NCI-H524 treated with DMSO at 0.1 percent for 48 hours (cell line): Measurements from ENCODE around the gene C9orf72.

Experiments used
- DNase-seq: peaks from one replicate; lab custom pipeline; 2025; lab: John Stamatoyannopoulos, UW

The C9orf72 gene

DNA sequence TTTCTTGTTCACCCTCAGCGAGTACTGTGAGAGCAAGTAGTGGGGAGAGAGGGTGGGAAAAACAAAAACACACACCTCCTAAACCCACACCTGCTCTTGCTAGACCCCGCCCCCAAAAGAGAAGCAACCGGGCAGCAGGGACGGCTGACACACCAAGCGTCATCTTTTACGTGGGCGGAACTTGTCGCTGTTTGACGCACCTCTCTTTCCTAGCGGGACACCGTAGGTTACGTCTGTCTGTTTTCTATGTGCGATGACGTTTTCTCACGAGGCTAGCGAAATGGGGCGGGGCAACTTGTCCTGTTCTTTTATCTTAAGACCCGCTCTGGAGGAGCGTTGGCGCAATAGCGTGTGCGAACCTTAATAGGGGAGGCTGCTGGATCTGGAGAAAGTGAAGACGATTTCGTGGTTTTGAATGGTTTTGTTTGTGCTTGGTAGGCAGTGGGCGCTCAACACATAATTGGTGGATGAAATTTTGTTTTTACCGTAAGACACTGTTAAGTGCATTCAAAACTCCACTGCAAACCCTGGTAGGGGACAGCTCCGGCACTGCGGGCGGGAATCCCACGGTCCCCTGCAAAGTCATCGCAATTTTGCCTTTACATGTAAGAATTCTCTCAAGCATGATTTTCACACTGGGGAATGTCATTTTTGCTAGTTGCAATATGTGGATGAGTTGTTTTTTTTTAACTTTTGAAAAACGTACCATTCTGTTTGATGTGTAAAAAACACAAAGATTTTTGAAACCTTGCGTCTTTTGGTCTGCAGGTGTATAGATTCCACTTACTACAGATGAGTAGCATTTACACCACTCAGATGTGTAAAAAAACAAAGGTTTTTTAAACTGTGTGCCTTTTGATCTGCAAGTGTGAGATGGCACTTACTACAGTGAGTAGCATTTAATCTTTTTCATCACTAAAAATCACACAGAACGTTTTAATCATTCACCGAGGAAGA, 631 bp upstream of the C9orf72 start:
- peak; percentile 92 for DNase-seq

- no peak for DNase-seq
Observed at GRCh38 chr9:27572566-27572917, 739 bp downstream of the C9orf72 start.

GRCh38 chr9:27572061-27572460, 1.2 kb downstream of the C9orf72 start:
- no peak for DNase-seq

GRCh38 chr9:27571011-27571410, 2.3 kb downstream of the C9orf72 start:
- DNase-seq, result no peak

DNA sequence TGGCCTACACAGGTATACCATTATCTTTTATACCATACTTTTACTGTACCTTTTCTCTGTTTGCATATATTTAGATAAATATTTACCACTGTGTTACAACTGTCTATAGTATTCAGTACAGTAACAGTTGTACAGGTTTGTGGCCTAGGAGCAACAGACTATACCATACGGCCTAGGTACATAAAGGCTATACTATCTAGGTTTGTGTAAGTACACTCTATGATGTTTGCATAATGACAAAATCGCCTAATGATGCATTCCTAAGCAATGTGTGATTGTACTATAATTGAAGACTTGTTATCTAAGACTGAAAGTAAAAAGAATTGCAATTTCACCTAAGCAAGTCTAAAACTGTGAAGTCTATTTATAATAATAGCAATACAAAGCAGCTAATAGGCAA, 3.9 kb downstream of the C9orf72 start:
- DNase-seq, result no peak

GRCh38 chr9:27566118-27566517, 7.2 kb downstream of the C9orf72 start:
- DNase-seq, result no peak

GRCh38 chr9:27565696-27566095, 7.6 kb downstream of the C9orf72 start:
- DNase-seq, result no peak

DNA sequence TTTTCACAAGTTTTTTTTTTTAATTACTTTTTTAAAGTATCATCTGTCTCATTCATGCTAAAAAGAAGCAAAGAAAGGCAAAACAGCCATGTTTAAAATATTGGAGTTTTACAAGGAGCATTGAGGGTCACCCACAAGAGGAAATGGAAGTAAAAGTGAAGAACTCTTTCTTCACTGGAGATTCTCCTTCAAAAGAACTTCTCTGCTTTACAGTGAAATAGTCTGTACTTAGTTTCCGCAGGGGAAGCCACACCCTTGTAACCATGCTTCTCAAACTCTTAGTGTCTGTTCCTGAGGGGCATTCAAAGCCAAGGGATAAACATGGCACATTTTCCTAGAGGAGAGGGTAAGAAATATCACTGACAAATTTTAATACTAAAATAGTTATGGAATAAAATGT, 8.6 kb downstream of the C9orf72 start:
- no peak for DNase-seq

DNA sequence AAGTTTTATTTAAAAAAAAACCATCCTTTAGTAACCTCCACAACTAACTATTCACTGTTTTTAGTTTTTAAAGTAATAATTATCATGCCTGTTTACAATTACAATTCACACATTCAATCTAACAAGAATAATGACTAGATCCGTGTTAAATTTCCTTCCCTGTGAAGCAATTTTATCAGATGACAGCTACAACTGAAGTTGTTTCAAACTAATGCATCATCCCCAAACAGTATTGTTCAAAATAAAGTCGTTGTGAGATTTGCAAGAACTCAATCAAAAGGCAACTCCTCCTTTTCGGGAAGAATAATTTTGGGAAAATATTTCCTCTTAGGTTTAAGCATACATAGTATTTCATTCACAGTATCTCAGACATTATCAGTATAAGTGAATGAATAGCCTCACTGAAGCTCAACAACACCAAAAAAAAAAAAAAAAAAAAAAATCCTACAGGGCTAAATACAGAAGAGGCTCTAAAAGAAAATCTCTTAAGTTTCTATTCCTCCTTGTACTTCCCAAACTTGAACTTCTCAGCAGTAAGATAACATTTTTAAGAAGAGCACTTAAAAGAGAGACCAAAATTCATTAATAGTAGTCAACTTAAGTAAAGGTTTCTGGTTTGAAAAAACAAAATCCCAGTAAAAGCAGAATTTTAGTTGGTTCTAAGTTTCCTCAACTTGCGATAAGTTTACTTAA, 9.4 kb downstream of the C9orf72 start:
- DNase-seq, result no peak

DNA sequence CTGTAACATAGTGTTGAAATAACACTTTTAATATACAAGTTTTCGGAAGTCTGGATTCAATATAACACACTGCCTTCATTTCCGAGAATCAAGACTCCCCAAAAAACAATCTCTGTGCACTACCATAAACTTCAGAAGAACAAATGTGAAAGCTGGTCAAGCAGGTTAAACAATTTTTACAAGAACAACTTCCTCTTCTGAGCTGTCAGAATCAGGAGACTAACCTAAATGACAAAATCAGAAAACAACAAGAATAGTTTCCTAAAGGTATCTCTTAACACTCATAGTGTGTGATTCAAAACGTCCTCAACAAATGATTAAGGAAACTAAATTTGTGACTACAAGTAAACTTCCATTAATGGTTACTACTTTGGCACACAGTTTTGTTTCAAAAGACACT, 11.6 kb downstream of the C9orf72 start:
- no peak for DNase-seq

- no peak for DNase-seq
Observed at GRCh38 chr9:27560457-27560856, 12.8 kb downstream of the C9orf72 start.

DNA sequence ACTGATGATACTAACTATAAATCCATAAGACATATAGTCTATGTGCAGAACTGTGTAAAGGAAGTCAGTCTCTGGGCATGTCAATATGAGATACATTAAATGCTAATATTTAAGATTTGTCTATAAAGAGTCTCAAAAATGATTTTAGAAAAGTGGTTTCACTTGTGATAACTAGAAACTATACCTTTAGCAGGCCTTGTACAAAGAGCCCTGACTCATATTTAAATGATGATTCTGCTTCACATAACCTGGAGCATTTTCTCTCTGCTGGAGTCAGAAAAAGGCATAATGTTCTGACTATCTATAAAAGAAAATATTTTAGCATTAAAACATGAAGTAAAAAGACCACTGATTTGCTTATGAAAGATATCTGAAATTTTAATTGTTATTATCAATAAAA, 15.0 kb downstream of the C9orf72 start:
- DNase-seq, result no peak

GRCh38 chr9:27556470-27556869, 16.8 kb downstream of the C9orf72 start:
- peak; percentile 21 for DNase-seq

DNA sequence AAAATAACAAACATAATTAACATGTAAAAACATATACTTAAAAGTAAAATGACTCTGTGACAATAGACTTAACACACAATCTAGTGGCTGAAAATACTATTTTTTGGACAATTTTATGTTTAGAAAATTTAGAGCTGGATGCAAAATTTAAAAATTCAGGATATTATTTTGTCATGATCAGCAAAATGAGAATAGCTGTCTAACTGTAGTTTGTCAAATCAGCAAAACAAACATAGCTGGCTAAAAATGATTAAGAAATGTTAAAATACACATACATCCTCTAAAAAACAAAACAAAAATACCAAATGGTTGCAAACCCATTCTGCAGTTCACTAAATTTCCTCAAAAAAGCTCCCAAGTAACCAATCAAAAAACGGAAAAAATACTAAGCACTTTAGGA, 18.6 kb downstream of the C9orf72 start:
- no peak for DNase-seq

GRCh38 chr9:27549196-27549755, 24.0 kb downstream of the C9orf72 start:
- no peak for DNase-seq

- no peak for DNase-seq
Observed at GRCh38 chr9:27548055-27548741, 25.1 kb downstream of the C9orf72 start.

DNA sequence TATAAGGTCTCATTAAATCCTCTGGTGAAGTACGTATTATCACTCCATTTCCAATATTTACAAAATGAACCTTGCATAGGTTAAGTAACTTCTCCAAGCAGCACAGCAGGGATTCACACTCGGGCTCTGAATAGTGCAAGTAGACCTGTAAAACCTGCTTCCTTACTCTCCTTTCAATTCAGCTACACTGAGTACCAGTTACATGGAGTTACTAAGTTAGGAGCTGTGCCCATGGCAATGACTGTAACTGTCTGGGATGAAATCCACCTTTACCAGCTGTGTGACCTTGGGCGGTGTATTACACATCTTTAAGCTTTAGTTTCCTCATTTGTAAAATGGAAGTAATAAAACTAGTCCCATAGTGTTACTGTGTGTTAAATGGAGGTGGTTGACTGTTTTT, 27.8 kb downstream of the C9orf72 start:
- DNase-seq, result no peak

DNA sequence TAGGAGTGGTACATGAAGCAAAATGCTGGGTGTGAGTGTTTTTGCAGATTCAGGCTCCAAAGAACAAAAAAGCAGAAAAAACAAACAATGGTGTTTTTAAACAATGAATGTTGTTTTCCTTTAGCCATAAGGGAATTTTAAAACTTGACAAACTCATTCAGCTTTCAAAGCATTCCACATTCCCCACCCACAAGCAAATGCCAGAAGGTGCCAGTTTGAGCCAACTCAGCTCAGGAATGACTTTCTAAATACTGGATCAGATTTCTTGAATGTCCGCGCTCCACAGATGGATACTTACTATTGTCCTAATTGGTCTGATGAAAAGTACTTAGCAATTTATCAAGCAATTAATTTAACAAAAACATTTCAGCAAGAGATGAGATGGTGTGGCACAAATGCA, 30.8 kb downstream of the C9orf72 start:
- no peak for DNase-seq

DNA sequence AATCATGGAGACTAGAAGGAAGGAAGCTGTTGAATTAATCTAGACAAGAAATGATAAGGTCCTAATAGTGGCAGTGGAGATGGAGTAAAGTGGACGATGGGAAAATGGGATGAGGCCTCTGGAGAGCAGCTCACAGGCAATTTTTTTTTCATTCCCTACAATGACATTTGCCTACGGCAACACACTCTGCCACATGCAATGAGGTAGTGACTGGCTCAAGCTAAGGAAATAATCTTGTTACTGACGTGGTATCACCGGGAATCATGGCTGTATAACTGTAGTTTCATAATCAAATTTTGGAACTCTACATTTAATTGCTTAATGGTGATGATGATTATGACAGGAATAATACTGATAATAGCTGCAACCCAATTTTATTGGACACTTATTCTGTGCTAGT, 31.5 kb downstream of the C9orf72 start:
- no peak for DNase-seq

- no peak for DNase-seq
Observed at GRCh38 chr9:27540502-27540901, 32.8 kb downstream of the C9orf72 start.

GRCh38 chr9:27539479-27540441, 33.5 kb downstream of the C9orf72 start:
- DNase-seq, result no peak
